GM06990 (cell line): ENCODE results near the gene PABPC1L2A.
"Not testable (repeated sequence)": the region's sequence is repeated elsewhere in the genome, so short reads cannot be mapped to it uniquely, and the experiment has no call there.

ENCODE experiments used
- DNase-seq: peaks from one replicate; pipeline ENCODE4 v3.0.0-alpha.2; 2011; ENCODE audit not compliant: insufficient read length; ENCODE audit errors: extremely low read depth
- H3K27me3 ChIP-seq: replicated peaks from 2 replicates; pipeline ENCODE4 v1.6.0; 2011; ENCODE audit warnings: low read length; ENCODE audit not compliant: control insufficient read depth, insufficient read depth
- H3K36me3 ChIP-seq: 2 replicates; pipeline ENCODE4 v1.5.1; 2011; ENCODE audit warnings: low read length; ENCODE audit not compliant: control insufficient read depth, insufficient read depth
- H3K4me3 ChIP-seq: replicated peaks from 2 replicates; pipeline ENCODE4 v1.5.1; 2011; ENCODE audit warnings: low read depth, mild to moderate bottlenecking, control low read depth, low read length
- CTCF ChIP-seq: IDR thresholded peaks from 2 replicates; pipeline ENCODE4 v1.5.1; 2011; ENCODE audit warnings: low read length, control low read depth, mild to moderate bottlenecking, inconsistent platforms; ENCODE audit not compliant: insufficient read depth, poor library complexity, severe bottlenecking

PABPC1L2A gene

GRCh38 chrX:73079024-73079562, at the start of gene PABPC1L2A:
Gene PABPC1L2A (minus strand): TSS chrX:73079512. CDS start chrX:73079386, 126 bp downstream.
- H3K4me3 ChIP-seq, H3K27me3 ChIP-seq, DNase-seq, H3K36me3 ChIP-seq: not testable (repeated sequence)

GRCh38 chrX:73127700-73128241, 48.5 kb upstream of the PABPC1L2A start:
- Histone ChIP-seq H3K4me3 (no peak overlapping the region), H3K36me3 (no peaks in the 10 kb centered on the region), H3K27me3 (no peaks in the 10 kb centered on the region)
- no peak for DNase-seq
- TF ChIP-seq CTCF: no peak

- no peak for DNase-seq
- Histone ChIP-seq H3K27me3 (no peaks in the 10 kb centered on the region), H3K4me3 (no peak overlapping the region), H3K36me3 (no peaks in the 10 kb centered on the region)
- TF ChIP-seq CTCF: no peak
Measured at GRCh38 chrX:73126240-73126639, 46.9 kb upstream of the PABPC1L2A start.

GRCh38 chrX:73099505-73099904, 20.2 kb upstream of the PABPC1L2A start:
- not testable (repeated sequence) for DNase-seq, H3K27me3 ChIP-seq, H3K36me3 ChIP-seq, H3K4me3 ChIP-seq

- not testable (repeated sequence) for H3K4me3 ChIP-seq, H3K36me3 ChIP-seq, H3K27me3 ChIP-seq, DNase-seq
- peak; percentile 18 for TF ChIP-seq CTCF
Measured at GRCh38 chrX:73086766-73087165, 7.5 kb upstream of the PABPC1L2A start.

GRCh38 chrX:73079884-73080283, 572 bp upstream of the PABPC1L2A start:
- not testable (repeated sequence) for DNase-seq, H3K27me3 ChIP-seq, H3K4me3 ChIP-seq, H3K36me3 ChIP-seq

GRCh38 chrX:73078597-73078996, 715 bp downstream of the PABPC1L2A start:
- H3K4me3 ChIP-seq, H3K27me3 ChIP-seq, H3K36me3 ChIP-seq, DNase-seq: not testable (repeated sequence)

- no peak for TF ChIP-seq CTCF
- no peak for DNase-seq
- H3K27me3 ChIP-seq: no peaks in the 10 kb centered on the region
- H3K4me3 ChIP-seq: no peak overlapping the region
- H3K36me3 ChIP-seq: no peaks in the 10 kb centered on the region
Measured at GRCh38 chrX:73076838-73077237, 2.5 kb downstream of the PABPC1L2A start.
